DMS153 treated with DMSO at 0.1 percent for 48 hours (cell line): ENCODE measurements around the gene EEF1AKMT4.

Experiments used
- DNase-seq: peaks from one replicate; lab custom pipeline; 2025; ENCODE audit not compliant: unreplicated experiment; lab: John Stamatoyannopoulos, UW

EEF1AKMT4 gene

DNA sequence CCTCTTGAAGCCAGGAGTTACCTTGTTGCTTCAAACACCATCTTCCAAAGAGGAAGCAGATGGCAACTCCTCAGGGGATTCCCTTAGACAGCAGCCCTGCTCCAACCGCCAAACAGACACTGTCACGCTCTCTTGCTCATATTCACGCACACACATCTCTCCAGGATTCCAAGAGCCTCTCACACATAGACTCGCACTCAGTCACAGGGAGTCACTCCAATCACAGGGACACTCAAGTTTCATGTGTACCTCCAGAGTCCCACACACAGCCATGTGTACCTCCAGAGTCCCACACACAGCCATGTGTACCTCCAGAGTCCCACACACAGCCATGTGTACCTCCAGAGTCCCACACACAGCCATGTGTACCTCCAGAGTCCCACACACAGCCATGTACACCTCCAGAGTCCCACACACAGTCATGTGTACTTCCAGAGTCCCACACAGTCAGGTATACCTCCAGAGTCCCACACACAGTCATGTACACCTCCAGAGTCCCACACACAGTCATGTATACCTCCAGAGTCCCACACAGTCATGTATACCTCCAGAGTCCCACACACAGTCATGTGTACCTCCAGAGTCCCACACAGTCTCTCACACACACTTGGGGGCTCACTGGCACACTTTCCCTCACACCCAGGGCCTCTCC, 14.0 kb upstream of the EEF1AKMT4 start:
- no peak for DNase-seq

GRCh38 chr3:184236033-184236410, 13.4 kb upstream of the EEF1AKMT4 start:
- DNase-seq, result no peak

GRCh38 chr3:184236636-184237035, 12.8 kb upstream of the EEF1AKMT4 start:
- no peak for DNase-seq

- no peak for DNase-seq
These were observed 12.3 kb upstream of the EEF1AKMT4 start for GRCh38 chr3:184237211-184237610.

DNA sequence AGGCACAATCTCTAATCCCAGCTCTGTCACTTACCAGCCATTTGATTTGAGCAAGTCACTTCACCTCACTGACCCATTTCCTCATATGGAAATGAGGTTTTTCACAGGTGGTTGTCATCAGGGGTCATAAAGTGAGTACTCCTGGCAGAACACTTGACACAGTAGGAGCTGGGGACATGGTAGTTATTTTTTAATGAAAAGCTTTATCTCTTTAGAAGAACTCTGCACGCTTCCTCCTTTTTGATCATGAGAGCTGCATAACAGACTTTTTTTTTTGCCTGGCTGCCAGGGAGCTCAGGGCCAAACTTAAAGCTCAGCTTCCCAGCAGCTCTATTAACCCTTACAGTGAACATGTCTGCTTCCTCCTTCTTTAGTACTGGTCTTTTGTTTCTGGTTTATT, 11.7 kb upstream of the EEF1AKMT4 start:
- DNase-seq, result no peak

GRCh38 chr3:184238246-184238818, 11.1 kb upstream of the EEF1AKMT4 start:
- no peak for DNase-seq

DNA sequence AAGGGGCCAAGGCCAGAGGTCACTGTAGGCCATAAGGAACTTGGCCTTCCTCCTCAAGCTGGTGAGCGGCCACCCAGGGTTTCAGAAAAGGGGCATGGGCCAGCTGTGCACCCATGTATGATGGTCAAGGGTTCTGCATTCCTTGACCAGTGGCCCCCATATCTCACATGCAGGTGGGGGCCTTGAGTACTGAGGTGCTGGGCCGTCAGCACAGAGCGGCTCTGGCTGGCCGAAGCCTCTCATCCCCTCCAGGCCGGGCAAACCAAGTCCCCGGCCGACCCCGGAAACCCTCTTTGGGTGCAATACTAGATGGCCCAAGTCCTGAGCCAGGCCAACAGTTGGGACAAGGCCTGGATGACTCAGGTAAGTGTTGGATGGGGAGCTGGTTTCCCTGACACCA, 10.3 kb upstream of the EEF1AKMT4 start:
- DNase-seq, result no peak

DNA sequence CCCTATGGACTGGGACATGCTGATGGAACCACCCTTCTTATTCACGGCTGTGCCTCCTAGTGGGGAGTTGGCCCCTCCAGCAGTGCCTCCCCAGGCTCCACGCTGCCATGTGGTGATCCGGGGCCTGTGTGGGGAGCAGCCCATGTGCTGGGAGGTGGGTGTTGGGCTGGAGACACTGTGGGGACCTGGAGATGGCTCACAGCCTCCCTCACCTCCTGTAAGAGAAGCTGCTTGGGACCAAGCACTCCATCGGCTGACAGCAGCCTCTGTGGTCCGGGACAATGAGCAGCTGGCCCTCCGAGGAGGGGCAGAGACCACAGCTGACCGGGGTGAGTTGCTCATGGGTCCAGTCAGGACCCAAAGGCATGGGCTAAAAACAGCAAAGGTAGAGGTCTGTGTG, 9.8 kb upstream of the EEF1AKMT4 start:
- no peak for DNase-seq

DNA sequence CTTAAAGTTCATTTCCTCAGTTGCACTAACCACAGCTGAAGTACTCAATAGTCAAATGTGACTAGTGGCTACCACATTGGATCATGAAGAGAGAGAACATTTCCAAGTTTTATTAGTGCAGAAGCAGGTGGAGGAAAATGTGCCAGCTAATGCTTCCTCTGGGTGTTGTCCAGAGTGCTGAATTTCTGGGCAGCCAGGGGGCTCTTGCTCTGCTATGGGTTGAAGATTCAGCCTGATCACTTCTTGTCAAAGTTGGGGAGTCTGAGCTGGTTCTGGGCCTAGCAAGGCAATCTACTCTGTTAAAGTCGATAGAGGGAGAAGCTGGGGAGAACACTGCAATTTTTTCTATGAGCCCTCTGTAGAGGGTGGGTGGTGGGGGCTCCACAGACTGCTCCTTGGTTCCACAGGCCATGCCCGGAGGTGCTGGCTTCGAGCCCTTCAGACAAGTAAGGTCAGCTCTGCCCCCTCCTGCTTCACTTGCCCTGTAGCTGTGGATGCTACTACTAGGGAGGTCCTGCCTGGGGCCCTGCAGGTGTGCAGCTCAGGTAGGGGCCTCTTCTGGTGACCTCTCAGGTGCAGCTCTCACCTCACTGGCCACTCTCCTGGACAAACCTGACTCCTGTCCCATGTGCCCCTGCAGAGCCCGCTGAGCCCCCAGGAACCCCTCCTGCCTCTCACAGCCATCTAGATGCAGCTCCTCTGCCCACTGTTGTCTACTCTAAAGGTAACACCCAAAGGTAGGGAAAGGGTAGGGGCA, 8.9 kb upstream of the EEF1AKMT4 start:
- no peak for DNase-seq

- no peak for DNase-seq
These were observed 8.4 kb upstream of the EEF1AKMT4 start for GRCh38 chr3:184241141-184241446.

DNA sequence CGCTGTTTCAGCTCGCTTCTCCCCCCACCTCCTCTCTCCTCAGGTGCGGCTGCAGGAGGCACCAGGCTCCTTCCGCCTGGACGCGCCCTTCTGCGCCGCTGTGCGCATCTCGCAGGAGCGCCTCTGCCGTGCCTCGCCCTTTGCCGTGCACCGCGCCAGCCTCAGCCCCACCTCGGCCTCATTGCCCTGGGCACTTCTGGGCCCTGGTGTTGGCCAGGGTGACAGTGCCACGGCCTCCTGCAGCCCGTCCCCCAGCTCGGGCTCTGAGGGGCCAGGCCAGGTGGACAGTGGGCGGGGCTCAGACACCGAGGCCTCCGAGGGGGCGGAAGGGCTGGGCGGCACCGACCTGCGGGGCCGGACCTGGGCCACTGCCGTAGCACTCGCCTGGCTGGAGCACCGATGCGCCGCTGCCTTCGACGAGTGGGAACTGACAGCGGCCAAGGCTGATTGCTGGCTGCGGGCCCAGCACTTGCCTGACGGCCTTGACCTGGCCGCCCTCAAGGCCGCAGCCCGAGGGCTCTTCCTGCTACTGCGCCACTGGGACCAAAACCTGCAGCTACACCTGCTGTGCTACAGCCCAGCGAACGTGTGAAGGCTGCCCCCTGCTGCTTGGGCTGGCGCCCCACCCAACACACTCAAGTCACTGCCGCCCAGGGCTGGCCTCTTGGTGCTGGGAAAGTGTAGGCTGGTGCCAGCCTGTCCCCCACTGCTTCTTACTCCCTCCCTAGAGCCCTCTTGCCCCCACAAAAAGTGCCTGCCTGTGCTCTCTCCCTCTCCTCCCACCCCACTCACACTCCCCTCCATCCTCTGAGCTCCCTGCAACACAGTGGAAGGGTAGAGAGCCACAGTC, 7.8 kb upstream of the EEF1AKMT4 start:
- DNase-seq, result peak; percentile 76

- DNase-seq, result no peak
These were observed 7.2 kb upstream of the EEF1AKMT4 start for GRCh38 chr3:184242297-184242685.

DNA sequence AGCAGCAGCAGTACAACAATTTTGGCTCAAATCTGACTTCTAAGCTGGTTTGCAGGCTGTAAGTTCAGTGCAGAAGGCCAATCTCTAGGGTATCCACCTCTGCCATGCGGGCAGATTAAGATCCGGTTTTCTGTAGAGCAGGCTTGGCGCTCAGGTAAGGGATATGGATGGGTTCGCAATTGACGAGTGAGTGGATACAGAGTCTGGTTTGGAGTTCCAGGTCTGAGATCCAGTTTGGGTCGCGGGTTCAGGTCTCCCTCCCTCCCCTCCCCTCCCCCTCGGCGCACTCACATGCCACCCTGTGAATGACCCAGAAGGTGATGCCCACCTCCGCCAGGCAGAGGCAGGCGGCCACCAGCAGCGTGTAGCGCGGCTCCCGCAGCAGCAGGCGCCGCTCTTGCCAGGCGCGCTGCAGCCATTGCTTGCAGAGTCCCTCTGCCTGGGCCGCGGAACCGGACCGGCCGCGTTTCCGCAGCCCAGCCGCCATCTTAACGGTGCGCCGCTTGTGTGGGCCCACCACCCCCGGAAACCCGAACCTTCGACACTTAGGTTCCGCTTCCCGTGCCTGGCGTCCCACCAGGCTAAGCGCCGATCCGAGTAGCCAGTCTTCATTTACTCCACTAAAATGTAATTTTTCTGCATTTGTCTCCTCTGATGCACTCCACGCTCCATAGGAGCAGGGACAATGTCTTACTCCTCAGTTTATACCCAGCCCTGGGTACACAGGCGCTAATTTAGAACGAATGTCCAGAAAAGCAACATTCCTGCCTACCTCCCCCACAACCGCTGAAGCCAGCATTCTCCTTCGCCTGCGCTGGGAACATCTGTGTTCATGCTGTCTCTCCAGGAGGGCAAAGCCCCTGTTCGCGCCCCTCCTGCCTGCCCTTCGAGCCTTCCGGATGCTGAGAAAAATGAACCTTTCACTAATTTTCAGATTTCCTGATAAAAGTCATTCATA, 739 bp upstream of the EEF1AKMT4 start, which contains the start of gene ALG3:
Gene ALG3, minus strand, starts transcription at position 509 of the 958 bp plus-strand sequence. Its CDS starts 22 bp downstream, at position 487.
- peak; percentile 68 for DNase-seq

DNA sequence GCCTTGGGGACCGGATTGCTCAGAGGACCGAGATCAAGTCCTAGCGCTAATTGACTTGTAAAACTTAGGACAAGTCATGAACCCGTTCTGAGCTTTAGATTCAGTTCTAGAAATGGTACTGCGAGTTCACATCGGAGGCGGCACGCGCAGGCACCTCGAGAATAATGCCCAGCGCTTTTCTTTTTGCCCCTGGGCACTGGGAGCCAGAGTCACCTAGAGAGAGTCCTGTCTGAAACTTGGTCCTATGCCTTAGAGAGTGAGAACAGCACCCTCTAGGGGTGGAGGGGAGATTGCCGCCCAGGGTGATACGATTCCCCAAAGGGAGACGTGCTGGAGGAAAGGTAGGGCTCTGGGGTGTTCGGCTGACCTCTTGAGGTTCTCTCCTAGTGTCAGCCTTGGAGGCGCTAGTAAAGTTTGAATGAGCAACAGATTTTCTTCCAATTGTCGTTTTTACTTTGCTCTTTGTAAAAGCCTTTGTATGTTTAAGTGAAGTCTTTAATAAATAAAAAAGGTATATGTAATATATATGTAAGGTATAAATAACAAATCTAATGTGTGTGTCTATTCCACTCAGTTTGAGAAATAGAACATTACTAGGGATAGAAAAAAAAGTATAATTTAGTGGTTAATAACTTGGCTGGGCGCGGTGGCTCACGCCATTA, 826 bp downstream of the EEF1AKMT4 start:
- peak; percentile 91 for DNase-seq

DNA sequence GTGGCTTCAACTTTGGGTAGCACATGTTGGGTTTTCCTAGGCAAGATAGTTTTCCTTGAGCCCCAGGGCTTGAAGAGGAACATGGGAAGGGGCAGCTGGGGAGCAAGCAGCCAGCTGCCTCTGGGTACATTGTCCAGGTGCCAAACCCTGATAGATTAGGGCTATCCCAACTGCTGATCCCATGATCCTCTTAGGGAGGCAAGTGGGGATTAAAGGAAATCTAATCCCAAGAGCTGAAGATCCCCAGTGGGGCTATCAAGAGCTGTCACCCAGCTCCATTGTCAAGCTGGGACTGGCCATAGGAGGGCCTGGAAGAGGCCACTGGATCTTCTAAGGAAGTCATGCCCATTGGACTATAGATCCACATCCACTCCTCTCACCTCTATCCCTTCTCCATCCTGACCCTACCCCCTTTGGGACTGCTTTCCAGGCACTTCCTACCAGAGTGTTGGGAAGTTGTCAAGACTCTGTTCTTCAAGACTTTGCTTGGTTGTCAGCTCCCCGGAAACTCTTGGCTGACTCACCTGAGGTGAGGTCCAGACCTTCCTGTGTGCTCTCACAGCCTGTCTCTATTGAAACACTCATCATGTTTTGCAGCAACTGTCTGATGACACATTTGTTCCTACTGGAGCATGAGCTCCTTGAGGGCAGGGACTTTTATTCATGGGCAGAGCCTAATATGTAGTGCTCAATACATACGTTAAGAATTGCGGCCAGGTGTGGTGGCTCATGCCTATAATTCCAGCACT, 6.0 kb downstream of the EEF1AKMT4 start:
- no peak for DNase-seq

DNA sequence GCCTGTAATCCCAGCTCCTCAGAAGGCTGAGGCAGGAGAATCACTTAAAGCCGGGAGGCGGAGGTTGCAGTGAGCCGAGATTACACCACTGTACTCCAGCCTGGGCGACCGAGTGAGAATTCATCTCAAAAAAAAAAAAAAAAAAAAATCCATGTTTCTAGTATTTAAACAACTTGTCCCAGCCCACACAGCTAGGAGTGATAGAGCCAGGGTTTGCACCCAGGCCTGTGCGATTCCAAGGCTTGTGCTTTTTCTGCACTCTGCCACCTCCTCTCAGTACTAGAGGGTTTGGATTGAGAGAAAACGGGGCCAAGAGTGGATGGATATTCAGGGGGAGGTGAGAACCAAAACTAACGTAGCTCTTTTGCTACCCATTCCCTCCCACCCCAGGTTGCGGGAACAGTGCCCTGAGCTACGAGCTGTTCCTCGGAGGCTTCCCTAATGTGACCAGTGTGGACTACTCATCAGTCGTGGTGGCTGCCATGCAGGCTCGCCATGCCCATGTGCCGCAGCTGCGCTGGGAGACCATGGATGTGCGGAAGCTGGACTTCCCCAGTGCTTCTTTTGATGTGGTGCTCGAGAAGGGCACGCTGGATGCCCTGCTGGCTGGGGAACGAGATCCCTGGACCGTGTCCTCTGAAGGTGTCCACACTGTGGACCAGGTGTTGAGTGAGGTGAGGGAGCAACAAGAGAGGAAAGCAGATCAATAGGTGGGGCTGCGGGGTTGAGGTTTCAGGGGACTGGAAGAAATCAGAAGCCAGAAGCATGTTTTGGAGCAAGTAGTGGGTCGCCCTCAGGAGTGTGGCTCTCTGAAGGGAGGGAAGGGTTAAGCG, 7.8 kb downstream of the EEF1AKMT4 start:
- no peak for DNase-seq

- no peak for DNase-seq
These were observed 9.5 kb downstream of the EEF1AKMT4 start for GRCh38 chr3:184258926-184259325.

DNA sequence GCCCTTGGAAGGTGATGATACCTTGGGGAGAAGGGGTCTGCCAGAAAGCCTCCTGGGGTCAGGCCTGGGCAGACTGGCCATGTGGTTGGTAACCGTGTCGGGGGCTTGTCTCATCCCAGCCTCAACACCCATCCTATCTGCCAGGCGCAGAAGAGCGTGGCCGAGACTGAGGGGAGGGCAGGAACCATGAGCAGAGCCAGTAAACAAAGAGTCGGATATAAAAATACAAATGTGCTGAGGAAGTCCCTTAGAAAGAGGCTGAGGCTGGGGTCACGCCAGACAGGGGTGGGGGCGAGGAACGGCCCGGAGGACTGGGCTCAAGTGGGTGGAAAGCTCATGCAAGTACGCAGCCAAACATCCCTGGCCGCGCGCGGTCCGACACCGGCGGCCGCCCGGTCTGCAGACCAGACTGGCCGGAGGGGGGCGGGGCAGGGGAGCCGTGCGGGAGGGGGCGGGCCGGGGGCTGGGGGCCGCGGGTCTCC, 10.0 kb downstream of the EEF1AKMT4 start:
- no peak for DNase-seq
